ENCODE data around the gene MYO1H. TPM values are rescaled to one million over a fixed set of nuclear protein-coding genes. Genes with fewer than 3 reads are reported as not detected.

MYO1H gene
- total and polyA plus RNA-seq, 2 of the 8 experiments (the other 6 are each of a cell fraction or from before 2014, with no cell fraction given), result 0.03 TPM; not detected in 1

DNA sequence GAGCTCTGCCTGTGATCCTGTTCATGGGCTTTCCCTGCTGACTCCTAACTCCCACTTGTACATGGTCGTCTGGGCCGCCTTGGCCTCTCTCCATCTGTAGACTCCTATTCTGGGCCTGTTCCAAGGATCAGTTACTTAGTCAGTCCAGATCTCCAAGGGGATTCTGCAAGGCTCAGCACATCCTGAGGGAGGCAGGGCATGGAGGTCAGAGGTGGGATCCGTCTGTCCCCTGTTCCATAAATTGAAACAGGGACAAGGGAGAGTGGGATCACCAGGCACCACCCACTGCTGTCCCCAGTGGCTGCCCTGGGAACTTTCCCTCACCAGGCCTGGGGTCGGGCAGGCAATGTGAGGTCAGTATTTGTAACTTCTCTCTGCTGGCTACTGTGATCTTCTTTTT, 85.9 kb downstream of the MYO1H start:
- POLR2A ChIA-PET (ENCODE audit: partially characterized antibody), result interaction anchor here (1.1 to 1.6 kb wide), 3 partner anchors 11 to 109 kb away, joined by 3 to 9 read pairs (median 3); no protein-coding TSS in a partner anchor
- H3K79me1 ChIP-seq (ENCODE audit: low read depth, low read length), result no peaks in the 10 kb centered on the region

More for the DNA sequence above, 85.9 kb downstream of the MYO1H start:
- DNase-seq (ENCODE audit: low read depth in 1 of 2, low spot score in 2 of 2), result peak in 1 of 2 experiments; percentile 59
- Histone ChIP-seq H4K91ac (replicated peaks; ENCODE audit: insufficient read length, low read length) (no peak overlapping the region), H3K14ac (ENCODE audit: insufficient read length) (no peak overlapping the region), H4K5ac (ENCODE audit: insufficient read length, low read depth, low read length) (no peak overlapping the region), H3K4me1 (replicated peaks in 1 of 4; ENCODE audit: control insufficient read depth in 3 of 4, insufficient read depth in 4 of 4, low read length in 3 of 4) (peaks cover 9 to 16% (median 11%) of the 10 kb centered on the region in 4 experiments), H3K36me3 (ENCODE audit: control insufficient read depth in 2 of 4, insufficient read depth in 4 of 4, low read length in 3 of 4) (no peaks in the 10 kb centered on the region), H3K23ac (ENCODE audit: insufficient read length) (no peak overlapping the region), H3K56ac (replicated peaks; ENCODE audit: insufficient read length, low read depth, low read length) (no peak overlapping the region), H4K20me1 (replicated peaks in 1 of 2; ENCODE audit: control insufficient read depth in 1 of 2, insufficient read depth in 2 of 2, low read length in 2 of 2) (no peaks in the 10 kb centered on the region), H3K79me2 (ENCODE audit: control insufficient read depth in 1 of 2, insufficient read depth in 2 of 2, low read length in 2 of 2) (no peaks in the 10 kb centered on the region), H3K4me3 (ENCODE audit: extremely low read depth in 1 of 4, insufficient read depth in 2 of 4, low read depth in 3 of 4, low read length in 4 of 4) (no peak overlapping the region), H2BK5ac (ENCODE audit: low read depth, low read length) (no peak overlapping the region), H3K9ac (replicated peaks in 1 of 4; ENCODE audit: extremely low read depth in 1 of 4, low read depth in 3 of 4, low read length in 3 of 4) (no peak overlapping the region), H2BK120ac (replicated peaks; ENCODE audit: low read depth, low read length) (peak overlapping the region; percentile 4), H2BK12ac (ENCODE audit: low read depth, low read length) (no peak overlapping the region), H3K4me2 (ENCODE audit: insufficient read depth in 1 of 2, low read depth in 2 of 2, low read length in 2 of 2) (no peak overlapping the region), H3K9me3 (ENCODE audit: insufficient read depth in 2 of 2, low read depth in 1 of 2, low read length in 1 of 2) (no peaks in the 10 kb centered on the region), H3K27ac (ENCODE audit: low read depth, low read length) (no peak overlapping the region), H2BK15ac (ENCODE audit: low read length) (no peak overlapping the region), H2BK20ac (ENCODE audit: low read length) (no peak overlapping the region), H3K23me2 (ENCODE audit: low read depth, low read length) (no peaks in the 10 kb centered on the region), H4K8ac (ENCODE audit: extremely low read depth, insufficient read depth, low read length) (no peak overlapping the region), H2AK5ac (ENCODE audit: low read depth, low read length) (no peak overlapping the region), H3K4ac (replicated peaks; ENCODE audit: insufficient read length, low read depth, low read length) (no peak overlapping the region), H3K27me3 (replicated peaks in 1 of 4; ENCODE audit: control insufficient read depth in 3 of 4, extremely low read depth in 1 of 4, insufficient read depth in 3 of 4, low read length in 3 of 4) (no peaks in the 10 kb centered on the region), H3K18ac (ENCODE audit: extremely low read depth, low read length) (no peak overlapping the region), H2AFZ (ENCODE audit: low read length) (no peak overlapping the region)
- CTCF ChIA-PET (ENCODE audit: partially characterized antibody), result interaction anchor here (0.6 to 12.4 kb wide), 33 partner anchors 11 to 362 kb away, joined by 3 to 245 read pairs (median 4); partner anchors contain the start of genes KCTD10 and UBE3B
- FAIRE-seq, result no peak
- peak in 1 of 2 experiments; percentile 14; a peak in 2 of 4 replicates for TF ChIP-seq RAD21 (IDR thresholded peaks at IDR 0.05 in 1 of 2, conservative IDR thresholded peaks at IDR 0.05 in 1 of 2; ENCODE audit: low read depth in 2 of 2, low read length in 2 of 2)
- no peak for TF ChIP-seq JUND (IDR thresholded peaks at IDR 0.05; ENCODE audit: low read length)
- TF ChIP-seq, protein P1, sequence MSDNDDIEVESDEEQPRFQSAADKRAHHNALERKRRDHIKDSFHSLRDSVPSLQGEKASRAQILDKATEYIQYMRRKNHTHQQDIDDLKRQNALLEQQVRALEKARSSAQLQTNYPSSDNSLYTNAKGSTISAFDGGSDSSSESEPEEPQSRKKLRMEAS (IDR thresholded peaks at IDR 0.05), result no peak
- TF ChIP-seq, protein P2, sequence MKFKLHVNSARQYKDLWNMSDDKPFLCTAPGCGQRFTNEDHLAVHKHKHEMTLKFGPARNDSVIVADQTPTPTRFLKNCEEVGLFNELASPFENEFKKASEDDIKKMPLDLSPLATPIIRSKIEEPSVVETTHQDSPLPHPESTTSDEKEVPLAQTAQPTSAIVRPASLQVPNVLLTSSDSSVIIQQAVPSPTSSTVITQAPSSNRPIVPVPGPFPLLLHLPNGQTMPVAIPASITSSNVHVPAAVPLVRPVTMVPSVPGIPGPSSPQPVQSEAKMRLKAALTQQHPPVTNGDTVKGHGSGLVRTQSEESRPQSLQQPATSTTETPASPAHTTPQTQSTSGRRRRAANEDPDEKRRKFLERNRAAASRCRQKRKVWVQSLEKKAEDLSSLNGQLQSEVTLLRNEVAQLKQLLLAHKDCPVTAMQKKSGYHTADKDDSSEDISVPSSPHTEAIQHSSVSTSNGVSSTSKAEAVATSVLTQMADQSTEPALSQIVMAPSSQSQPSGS (IDR thresholded peaks at IDR 0.05; ENCODE audit: low read length), result no peak
- TF ChIP-seq, protein P3, sequence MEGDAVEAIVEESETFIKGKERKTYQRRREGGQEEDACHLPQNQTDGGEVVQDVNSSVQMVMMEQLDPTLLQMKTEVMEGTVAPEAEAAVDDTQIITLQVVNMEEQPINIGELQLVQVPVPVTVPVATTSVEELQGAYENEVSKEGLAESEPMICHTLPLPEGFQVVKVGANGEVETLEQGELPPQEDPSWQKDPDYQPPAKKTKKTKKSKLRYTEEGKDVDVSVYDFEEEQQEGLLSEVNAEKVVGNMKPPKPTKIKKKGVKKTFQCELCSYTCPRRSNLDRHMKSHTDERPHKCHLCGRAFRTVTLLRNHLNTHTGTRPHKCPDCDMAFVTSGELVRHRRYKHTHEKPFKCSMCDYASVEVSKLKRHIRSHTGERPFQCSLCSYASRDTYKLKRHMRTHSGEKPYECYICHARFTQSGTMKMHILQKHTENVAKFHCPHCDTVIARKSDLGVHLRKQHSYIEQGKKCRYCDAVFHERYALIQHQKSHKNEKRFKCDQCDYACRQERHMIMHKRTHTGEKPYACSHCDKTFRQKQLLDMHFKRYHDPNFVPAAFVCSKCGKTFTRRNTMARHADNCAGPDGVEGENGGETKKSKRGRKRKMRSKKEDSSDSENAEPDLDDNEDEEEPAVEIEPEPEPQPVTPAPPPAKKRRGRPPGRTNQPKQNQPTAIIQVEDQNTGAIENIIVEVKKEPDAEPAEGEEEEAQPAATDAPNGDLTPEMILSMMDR (IDR thresholded peaks at IDR 0.05; ENCODE audit: control extremely low read depth in 1 of 3, insufficient read depth in 1 of 3, low read depth in 1 of 3, low read length in 3 of 3), result peak; percentile 49 to 82 (median 73); a peak in 3 of 4 replicates
- WGBS, 2 experiments (ENCODE audit: extremely low coverage in 1 of 2, insufficient coverage in 1 of 2, insufficient read length in 1 of 2, insufficient replicate concordance in 2 of 2, low coverage in 1 of 2, low lambda C conversion rate in 2 of 2, missing lambda C conversion rate in 1 of 2), result 84% methylated on average over 4 of the region's 4 CpGs; no CpG with 5 or more reads in 1 of the 2 experiments
